Left hindlimb (tissue), 1 donor: ENCODE data around the gene ARHGEF33.
A peak's percentile ranks its signal among the peaks of the same experiment; 100 is the strongest.

ENCODE experiments used
- DNase-seq: peaks from one replicate; pipeline ENCODE4 v3.0.0-alpha.2; 2018

ARHGEF33 gene

DNA sequence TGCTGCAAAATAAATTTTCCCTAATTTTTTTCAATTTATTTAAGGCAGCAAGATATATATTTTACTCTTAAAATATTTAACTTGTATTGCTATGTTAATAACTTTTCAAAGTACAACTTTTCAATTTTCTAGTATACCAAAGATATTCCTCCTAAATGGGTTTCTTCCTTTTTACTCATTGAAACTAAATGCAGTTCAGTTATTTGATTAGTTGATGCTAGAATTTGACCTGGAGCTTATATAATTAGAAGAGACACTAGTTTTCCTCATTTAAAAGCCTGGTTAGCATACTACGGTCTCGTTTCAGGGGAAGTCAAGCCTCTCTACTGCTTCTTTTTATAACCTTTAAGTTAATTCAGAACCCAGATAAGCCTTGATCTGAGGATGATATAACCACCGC lies at the start of gene ARHGEF33:
Gene ARHGEF33, plus strand, starts transcription at position 301 of the 400 bp plus-strand sequence. CDS start 29,573 bp downstream, outside the sequence.
- DNase-seq: no peak

DNA sequence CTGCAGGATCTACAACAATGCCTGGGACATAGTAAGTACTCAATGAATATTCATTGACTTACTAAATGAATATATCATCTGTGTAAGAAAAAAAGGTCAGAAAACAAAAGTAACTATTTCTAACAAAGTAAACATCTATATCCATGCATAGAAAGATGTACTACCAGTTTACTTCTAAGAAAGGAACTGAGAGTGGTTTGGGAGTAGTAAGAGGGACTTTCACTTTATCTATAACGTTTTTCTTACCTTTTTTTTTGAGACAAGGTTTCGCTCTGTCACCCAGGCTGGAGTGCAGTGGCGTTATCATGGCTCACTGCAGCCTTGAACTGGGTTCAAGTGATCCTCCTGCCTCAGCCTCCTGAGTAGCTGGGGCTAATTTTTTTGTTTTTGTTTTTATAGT lies 39.6 kb upstream of the ARHGEF33 start:
- no peak for DNase-seq

DNA sequence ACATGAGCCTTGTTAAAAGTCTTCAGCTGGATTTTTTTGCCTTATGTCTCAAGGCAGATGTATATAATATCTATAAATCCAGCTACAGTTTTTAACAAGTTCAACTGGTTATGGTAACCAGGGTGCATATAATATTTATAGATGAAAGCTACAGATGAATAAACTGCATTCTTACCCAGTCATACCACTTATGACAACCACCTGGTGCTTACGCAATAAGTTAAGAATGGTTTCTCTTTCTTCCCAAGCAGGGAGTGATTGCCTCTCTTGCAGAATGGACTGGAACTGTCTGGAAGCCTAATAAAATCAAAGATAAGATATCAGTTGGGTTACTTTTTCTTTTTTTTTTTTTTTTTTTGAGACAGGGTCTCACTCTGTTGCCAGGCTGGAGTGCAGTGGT lies 33.5 kb upstream of the ARHGEF33 start:
- DNase-seq: no peak

DNA sequence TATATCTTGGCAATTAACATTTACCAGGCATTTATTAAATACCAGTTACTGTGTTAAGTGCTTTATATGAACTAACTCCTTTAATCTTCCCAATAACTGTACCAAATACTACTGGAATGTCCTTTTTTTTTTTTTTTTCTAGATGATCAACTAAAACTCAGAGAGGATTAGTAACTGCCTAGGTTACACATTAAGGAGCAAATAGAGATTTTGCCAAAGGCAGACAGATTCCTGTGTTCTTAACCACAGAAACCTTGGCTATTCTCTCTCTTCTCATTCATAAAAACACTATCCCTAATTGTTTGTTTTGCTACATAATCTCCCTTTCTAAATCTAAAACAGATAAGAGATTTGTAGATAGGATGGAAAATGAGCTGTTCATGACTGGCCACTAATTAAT lies 27.2 kb upstream of the ARHGEF33 start:
- no peak for DNase-seq

DNA sequence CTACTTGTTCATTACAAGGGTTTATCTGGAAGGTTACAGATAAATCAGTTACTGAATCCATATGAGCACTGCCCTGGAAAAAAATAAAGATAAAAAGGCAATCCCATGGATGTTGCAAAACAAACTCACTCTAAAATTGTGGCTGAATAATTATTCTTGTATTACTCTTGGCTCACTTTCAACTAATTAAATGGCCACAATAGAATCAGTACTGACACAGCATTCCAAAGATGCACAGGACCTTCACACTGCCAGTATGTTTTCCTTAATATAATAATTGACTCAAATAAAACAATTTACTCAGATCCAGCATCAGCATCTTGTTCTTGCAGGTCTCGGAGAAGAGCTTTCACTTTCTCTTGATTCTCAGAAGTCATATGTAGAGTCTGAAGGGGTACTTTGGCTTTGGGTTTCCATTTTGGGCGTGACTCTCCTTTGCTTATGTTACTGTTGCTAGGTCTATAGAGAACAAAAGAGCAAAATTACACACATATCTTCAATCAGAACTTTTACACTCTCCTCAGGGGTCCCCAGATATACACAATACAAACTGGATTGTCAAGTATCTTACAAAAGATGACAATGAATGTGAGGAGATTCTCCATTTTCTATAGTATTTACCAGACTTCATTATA lies 26.5 kb upstream of the ARHGEF33 start:
- DNase-seq: no peak

DNA sequence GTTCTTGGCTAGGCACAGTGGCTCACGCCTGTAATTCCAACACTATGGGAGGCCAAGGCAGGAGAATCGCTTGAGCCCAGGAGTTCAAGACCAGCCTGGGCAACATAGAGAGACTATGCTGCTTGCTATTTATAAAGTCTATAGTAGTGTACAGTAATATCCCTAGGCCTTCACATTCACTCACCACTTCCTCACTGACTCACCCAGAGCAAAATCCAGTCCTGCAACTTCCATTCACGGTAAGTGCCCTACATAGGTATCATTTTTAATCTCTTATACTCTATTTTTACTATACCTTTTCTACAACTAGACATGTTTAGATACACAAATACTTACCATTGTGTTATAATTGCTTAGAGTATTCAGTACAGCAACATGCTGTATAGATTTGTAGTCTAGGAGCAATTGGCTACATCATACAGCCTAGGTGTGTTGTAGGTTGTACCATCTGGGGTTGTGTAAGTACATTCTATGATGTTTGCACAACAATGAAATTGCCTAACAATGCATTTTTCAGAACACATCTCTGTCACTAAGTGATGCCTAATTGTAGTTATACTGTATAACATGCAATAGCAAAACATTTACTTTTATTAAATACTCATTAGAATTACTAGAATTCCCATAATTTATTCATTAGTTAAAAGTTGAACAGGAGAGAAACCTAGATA lies 22.8 kb upstream of the ARHGEF33 start:
- DNase-seq: no peak

DNA sequence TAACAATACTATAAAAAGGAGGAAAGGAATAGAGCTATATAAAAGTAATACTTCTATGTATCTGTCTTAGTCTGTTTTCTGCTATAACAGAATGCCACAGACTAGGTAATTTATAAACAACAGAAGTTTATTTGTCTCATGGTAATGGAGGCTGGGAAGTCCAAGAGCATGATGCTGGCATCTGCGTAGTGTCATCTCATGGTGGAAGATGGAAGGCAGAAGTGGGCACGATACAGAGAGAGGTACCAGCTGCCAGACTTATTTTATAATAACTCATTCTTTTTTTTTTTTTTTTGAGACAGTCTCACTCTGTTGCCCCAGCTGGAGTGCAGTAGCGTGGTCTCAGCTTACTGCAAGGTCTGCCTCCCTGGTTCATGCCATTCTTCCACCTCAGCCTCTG lies 18.2 kb upstream of the ARHGEF33 start:
- DNase-seq: no peak

DNA sequence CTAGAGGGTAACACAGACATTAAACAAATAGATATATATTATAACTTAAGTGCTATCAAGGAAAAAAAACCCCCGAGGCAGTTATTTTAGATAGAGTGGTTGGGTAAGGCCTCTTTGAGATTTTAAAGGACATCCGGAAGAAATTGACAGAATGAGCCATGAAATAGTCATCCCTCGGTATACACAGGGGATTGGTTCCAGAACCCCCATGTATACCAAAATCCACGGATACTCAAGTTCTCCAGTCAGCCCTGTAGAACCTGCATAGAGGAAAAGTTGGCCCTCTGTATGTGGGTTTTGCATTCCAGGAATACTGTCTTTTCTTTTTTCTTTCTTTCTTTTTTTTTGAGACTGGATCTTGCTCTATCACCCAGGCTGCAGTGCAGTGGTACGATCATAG lies 15.9 kb upstream of the ARHGEF33 start:
- DNase-seq: no peak

DNA sequence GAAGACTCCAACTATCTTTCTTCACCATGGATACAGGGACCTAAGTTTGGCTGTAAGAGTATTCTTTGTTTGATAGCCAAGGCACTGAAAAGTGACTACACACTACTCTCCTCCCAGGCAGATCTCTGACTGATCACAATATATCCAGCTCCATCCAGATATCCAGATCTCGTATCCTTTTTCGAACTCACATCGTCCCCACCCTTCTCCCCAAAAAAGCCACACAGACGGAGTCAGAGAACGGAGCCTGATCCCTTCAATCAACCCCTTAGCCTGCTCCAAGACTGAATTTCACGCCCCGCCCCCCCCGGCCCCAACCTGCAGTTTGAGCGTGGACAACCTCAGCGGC lies 14.5 kb upstream of the ARHGEF33 start:
- no peak for DNase-seq

DNA sequence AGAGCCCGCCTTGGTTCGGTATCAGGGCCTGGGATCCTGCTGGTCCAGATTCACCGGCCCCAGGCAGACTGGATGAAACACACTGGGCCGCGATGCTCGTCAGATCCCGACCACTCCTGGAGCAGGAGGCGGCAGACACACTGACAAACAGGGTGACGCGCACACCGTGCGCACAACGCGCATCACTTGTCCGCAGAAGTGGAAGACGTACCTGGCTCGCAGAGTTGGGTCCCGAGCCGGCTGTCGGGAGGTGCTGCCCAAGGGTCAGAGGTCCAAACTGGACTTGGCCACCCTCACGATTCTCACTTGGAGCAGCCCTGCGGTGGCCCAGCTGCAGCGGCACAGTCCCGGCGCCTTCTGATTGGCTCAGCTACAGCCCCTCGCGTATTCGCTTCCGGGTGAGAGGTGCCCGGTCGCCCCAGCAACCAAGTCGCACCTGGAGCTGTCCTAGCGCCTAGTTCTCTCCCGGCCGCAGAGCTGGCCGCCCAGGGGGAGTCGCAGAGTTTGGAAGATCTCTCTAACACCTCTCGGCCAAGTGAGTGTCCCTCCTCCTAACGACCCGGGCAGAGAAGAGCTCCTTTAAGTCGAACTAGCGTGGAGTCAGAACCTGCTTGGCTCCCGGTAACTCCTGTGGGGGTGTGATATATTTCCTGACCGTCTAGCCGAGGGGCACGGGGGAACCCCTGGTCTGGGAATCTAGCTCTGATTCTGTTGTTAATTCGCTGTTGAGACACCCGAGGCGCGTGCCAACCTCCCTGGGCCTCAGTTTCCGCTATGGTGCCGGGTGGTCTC lies 13.9 kb upstream of the ARHGEF33 start, which contains the start of the genes DHX57 and MORN2:
Gene DHX57, minus strand, starts transcription at position 359 of the 792 bp plus-strand sequence. CDS start 7,529 bp downstream, outside the sequence.
Gene MORN2, plus strand, starts transcription at position 401 of the 792 bp plus-strand sequence.
- peak; percentile 92 for DNase-seq

DNA sequence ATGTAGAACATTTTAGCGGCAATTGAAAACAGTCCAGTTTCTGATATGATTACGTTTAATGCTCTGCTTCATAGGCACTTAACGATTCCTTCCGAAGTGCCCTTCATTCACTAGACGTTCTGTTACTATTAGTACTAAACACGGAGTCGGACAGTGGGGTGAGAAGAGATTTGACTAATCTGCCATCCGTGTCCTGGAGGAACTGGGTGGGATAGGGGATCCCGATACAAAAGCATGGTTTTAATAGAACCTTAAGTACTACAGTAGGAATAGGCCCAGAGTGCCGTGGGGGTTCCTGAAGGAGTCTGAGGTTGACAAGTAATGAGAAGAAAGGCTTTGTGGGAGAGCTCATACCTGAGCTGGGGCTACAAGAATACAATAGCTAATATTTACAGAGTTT lies 13.3 kb upstream of the ARHGEF33 start:
- DNase-seq: no peak

DNA sequence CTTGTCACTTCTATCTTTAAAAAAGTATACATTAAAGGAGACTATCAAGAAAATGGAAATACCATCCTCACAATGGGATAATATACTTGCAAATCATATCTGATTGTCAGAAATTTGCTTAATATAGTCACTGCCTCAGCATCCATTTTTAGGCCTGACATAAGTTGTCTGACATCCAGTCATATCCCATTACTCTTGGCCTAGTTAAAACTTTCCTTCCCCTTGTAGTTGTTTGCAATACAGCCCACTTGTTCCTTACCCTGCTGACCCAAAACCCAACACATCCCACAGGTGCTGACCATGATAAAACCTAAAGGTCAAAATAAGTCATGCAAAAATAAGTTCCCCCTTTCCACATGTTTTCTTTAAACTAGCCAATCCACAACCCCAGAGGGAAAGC lies 3.6 kb upstream of the ARHGEF33 start:
- no peak for DNase-seq

DNA sequence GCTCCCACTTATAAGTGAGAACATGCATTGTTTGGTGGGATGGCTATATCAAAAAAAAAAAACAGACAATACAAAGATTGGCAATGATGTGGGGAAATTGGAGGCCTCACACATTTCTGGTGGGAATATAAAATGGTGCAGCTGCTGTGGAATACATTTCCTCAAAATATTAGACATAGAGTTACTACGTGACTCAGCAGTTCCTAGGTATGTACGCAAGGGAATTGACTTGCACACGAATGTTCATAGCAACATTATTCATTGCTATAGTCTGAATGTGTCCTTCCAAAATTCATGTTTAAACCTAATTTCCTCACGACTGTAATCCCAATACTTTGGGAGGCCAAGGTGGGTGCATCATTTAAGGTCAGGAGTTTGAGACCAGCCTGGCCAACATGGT lies 2.3 kb upstream of the ARHGEF33 start:
- no peak for DNase-seq

DNA sequence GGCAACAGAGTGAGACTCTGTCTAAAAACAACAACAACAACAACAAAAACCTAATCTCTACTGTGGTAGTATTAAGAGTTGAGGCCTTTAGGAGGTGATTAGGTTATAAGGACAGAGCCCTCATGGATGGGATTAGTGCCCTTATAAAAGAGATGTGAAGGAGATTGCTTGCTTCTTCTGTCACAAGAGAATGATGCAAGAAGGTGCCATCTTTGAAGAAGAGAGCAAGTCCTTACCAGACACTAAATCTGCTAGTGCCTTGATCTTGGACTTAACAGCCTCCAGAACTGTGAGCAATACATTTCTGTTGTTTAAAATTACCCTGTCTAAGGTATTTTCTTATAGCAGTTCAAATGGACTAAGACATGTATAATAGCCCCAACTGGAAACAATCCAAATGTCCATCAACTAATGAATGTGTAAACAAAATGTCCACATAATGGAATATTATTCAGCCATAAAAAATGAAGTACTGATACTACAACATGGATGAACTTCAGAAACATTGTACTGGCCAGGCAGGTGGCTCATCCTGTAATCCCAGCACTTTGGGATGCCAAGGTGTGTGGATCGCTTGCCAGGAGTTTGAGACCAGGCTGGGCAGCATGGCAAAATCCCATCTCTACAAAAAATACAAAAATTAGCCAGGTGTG lies 1.6 kb upstream of the ARHGEF33 start:
- no peak for DNase-seq

DNA sequence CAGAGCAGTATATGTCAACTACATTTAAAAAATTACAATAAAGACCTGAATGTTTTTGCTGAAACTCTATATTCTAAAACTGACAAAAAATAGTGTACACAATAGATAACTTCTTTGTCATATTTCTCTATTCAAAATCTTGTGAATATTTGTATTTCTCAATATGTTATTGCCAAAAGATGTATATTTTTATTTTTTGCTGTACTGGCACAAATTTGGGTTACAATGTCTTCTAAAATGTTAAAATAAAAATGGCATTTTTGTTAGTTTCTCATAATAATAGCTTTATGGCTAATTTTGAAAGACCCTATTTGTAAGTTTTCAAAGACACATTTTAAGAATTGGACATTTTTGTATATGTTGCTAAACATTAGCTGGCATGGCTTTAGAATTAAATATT lies 630 bp upstream of the ARHGEF33 start:
- DNase-seq: no peak

DNA sequence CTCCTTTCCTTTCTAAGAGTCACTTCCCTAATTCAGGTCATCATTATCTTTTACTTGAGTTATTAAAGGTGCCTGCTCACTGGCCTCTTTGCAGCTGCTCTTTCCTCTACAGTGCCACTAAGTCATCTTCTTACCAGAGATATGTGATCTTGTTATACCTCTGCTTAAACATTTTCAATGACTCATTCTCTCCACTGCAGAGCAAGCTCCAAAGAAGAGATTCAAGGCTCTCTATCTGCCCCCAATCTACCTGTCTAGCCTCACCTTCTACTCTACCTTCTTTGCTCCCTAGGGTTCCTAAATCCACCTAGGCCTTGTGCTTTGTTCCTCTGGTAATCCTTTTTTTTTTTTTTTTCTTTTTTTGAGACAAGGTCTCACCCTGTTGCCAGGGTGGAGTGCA lies 3.1 kb downstream of the ARHGEF33 start:
- no peak for DNase-seq

DNA sequence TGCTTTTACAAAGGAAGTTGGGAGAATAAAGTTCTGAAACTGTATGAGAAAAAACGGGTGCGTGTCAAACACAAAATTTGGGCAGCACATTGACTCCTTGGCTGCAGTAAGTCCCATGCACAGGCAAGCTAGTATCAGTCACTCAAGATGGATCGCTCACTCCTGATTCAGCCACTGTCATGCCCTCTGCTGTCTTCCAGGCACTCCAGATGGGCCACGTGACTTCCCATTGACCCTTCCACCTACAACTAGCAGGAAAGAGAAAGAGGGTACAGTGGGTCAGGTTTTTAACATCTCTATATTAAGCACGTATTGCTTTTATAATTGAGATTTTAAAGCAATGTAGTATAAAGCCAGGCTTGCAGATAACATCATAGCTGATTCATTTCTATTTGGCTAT lies 8.6 kb downstream of the ARHGEF33 start:
- DNase-seq: no peak

DNA sequence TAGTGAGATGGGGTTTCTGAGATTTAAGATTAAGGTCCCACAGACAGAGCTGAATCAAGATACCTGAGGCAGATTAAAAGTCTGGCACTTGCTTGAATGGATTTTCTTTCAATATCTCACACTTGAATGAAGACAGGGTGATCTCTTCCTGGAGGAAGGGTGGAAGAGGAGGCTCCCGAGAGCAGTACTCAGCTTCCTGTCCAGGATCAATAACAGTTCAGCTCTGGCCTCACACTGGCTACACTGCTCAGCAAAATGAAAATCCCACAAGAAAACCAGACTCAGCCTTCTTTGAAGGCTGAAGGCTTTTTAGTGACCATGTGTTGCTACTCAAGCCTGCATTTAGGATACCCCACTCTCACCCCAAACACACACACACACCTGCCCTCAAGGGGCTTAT lies 11.1 kb downstream of the ARHGEF33 start:
- no peak for DNase-seq

DNA sequence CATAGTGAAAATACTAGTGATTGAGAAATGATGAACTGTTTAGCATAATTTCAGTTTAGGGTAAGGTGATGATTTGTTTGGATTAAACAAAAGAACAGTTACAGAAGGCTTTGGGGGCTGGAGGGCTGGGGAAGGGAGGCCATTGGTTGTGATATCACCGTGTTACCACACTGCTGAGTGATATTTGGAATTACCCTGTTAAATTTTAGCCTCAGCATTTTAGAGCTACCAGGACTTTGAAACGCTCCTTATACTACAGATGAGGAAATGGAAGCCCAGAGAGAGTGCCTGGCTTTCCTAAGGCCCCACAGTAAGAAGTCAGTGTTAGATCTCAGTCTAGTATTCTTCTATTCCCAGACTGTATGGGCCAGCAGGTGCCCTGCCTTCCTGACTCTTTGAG lies 15.6 kb downstream of the ARHGEF33 start:
- no peak for DNase-seq

DNA sequence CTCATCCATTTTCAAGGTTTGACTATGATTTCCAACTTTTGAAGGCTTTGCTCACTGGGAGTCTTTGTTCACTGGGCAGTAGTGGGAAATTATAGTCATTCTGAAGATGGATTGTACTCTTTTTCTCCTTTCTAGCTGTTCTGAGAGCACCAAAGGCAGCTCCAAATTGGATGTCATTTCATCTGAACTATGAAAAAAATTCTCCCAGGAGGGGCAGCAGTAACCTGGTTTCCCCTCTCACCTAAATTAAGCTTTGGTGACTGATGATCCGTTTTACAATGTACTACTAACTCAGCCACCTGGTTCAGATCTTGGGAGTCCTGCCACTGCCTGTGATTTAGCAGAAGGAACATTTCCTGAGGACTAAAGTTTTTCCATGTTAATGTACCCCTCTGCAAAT lies 17.6 kb downstream of the ARHGEF33 start:
- DNase-seq: no peak

DNA sequence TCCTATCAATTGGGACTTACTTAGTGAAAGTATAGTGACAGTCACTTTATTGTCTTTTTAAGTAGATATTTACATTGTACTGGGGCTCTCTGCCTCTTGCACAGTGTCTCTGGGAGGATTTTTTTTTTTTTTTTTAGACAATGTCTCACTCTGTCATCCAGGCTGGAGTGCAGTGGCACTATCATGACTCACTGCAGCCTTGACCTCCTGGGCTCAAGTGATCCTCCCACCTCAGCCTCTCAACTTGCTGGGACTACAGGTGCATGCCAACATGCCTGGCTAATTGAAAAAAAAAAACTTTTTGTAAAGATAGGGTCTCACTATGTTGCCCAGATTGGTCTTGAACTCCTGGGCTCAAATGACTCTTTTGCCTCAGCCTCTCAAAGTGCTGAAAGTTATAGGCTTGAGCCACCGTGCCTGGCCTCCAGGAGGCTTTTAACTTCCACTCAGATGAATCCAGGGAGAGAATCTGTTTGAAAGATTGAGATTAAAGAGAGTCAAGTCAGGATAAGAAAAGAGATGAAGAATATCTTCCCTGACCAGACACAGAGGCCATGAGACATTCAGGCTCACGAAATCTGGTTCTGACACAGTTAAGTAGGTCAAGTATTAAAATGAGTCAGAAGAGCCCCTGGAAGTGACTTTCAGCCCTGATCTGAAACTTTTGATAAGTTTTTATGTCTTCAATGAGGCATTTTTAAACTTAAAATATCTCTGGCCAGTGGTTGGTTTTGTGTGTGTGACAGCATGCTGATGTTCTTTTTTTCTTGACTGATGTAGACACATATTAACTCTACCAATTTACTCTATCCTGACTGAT lies 18.3 kb downstream of the ARHGEF33 start:
- DNase-seq: no peak

DNA sequence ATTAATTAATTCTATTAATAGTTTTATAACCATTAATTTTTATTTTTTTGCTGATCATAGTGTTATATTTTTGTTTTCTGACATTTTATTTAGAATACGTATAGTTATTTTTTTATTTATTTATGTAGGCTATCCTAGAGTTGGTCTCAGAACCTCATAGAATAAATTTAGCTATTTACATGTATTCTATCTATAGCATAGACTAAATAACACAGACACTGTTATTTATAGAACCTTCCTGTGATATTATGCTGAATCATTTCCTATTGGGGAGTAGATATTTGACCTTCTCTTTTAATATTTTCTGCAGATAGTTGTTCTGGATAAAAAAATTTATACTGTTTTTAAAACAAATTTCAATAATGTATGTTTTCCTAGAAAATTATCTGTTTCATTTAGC lies 20.2 kb downstream of the ARHGEF33 start:
- DNase-seq: no peak

DNA sequence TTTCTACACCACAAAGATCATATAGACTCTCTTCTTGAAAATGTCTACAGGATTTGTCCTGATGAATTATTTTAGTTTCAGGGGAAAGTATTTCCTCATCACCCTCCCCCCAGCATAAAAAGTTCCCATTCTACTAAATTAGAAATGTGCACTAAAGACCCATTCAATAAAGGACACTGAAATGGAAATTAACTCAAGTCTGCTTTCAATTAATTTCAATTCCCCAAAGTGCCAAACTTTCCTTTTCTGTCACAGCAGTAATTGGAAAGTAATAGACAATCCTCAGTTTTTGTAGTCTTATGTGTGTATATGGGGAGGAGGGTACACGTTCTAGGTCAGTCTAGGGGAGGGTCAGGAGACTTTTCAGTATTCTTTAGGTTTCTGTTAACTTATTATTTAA lies 21.5 kb downstream of the ARHGEF33 start:
- no peak for DNase-seq
